Hepatocyte (in vitro differentiated cells): ENCODE results near the gene MAGT1. TPM values are rescaled to one million over a fixed set of nuclear protein-coding genes. Genes with fewer than 3 reads are reported as not detected.
"Not testable (repeated sequence)": the region's sequence is repeated elsewhere in the genome, so short reads cannot be mapped to it uniquely, and the experiment has no call there.

ENCODE experiments used
- DNase-seq: peaks from one replicate; pipeline ENCODE4 v3.0.0-alpha.2; 2016; ENCODE audit warnings: low spot score
- H2AFZ ChIP-seq: fragments of 200-600 bp; sonication (generic); 2 replicates; pipeline ENCODE4 v1.6.0; 2016; ENCODE audit warnings: antibody characterized with exemption, mild to moderate bottlenecking
- H3K27ac ChIP-seq: fragments of 200-600 bp; sonication (generic); 2 replicates; pipeline ENCODE4 v1.5.1; 2016; ENCODE audit warnings: mild to moderate bottlenecking
- H3K27me3 ChIP-seq: fragments of 200-600 bp; sonication (generic); 2 replicates; pipeline ENCODE4 v1.6.1; 2016
- H3K36me3 ChIP-seq: fragments of 200-600 bp; sonication (generic); replicated peaks from 2 replicates; pipeline ENCODE4 v1.5.1; 2016; ENCODE audit warnings: low read depth; ENCODE audit not compliant: insufficient read depth
- H3K4me1 ChIP-seq: fragments of 200-600 bp; sonication (generic); 2 replicates; pipeline ENCODE4 v1.5.1; 2016; ENCODE audit warnings: mild to moderate bottlenecking, moderate library complexity; ENCODE audit not compliant: insufficient read depth
- H3K4me2 ChIP-seq: fragments of 200-600 bp; sonication (generic); 2 replicates; pipeline ENCODE4 v1.6.0; 2016
- H3K4me3 ChIP-seq: fragments of 200-600 bp; sonication (generic); 2 replicates; pipeline ENCODE4 v1.5.1; 2016; ENCODE audit warnings: mild to moderate bottlenecking
- H3K79me2 ChIP-seq: fragments of 200-600 bp; sonication (generic); 2 replicates; pipeline ENCODE4 v1.6.0; 2017; ENCODE audit warnings: mild to moderate bottlenecking
- H3K9me2 ChIP-seq: fragments of 200-600 bp; sonication (generic); replicated peaks from 2 replicates; pipeline ENCODE4 v1.6.0; 2017; ENCODE audit warnings: mild to moderate bottlenecking; ENCODE audit not compliant: insufficient read depth
- H3K9me3 ChIP-seq: fragments of 200-600 bp; sonication (generic); 2 replicates; pipeline ENCODE4 v1.5.1; 2016; ENCODE audit warnings: low read depth, mild to moderate bottlenecking
- H4K20me1 ChIP-seq: fragments of 200-600 bp; sonication (generic); 2 replicates; pipeline ENCODE4 v1.6.0; 2016; ENCODE audit warnings: mild to moderate bottlenecking; ENCODE audit not compliant: insufficient read depth, poor library complexity, severe bottlenecking
- CTCF ChIP-seq: fragments of 200-600 bp; sonication (generic); IDR thresholded peaks from 2 replicates; pipeline ENCODE4 v1.5.1; 2016; ENCODE audit warnings: antibody characterized with exemption, mild to moderate bottlenecking; ENCODE audit not compliant: poor library complexity
- EZH2 ChIP-seq: fragments of 200-600 bp; sonication (generic); IDR thresholded peaks from 2 replicates; pipeline ENCODE4 v1.6.1; 2016; ENCODE audit warnings: antibody characterized with exemption, mild to moderate bottlenecking, borderline replicate concordance
- EZH2phosphoT487 ChIP-seq: fragments of 200-600 bp; sonication (generic); IDR thresholded peaks from one replicate; pipeline ENCODE4 v1.6.1; 2018; ENCODE audit warnings: antibody characterized with exemption, mild to moderate bottlenecking, low read depth, moderate library complexity; ENCODE audit not compliant: unreplicated experiment, severe bottlenecking
- WGBS: methylation state at CpG from one replicate; pipeline ENCODE4 v1.1.6; 2016; ENCODE audit warnings: low lambda C conversion rate; ENCODE audit errors: missing lambda C conversion rate; 5-methylcytosine and 5-hydroxymethylcytosine counted together
- polyA plus RNA-seq: library from polyadenylated mRNA; unstranded; fragments of >200 nt; fragmentation: Nextera tagmentation; extraction: Ambion mirVana; gene quantifications from 2 replicates; pipeline ENCODE4 v1.2.1, GENCODE V29; 2016
- total RNA-seq: library from RNA; depleted of rRNA; stranded (reverse); fragments of >200 nt; gene quantifications from 2 replicates; pipeline ENCODE4 v1.2.3, GENCODE V29; 2014

The MAGT1 gene
- total RNA-seq = 82.3 and 88.4 TPM in 2 replicates
- polyA plus RNA-seq = 32.6 and 35.0 TPM in 2 replicates

DNA sequence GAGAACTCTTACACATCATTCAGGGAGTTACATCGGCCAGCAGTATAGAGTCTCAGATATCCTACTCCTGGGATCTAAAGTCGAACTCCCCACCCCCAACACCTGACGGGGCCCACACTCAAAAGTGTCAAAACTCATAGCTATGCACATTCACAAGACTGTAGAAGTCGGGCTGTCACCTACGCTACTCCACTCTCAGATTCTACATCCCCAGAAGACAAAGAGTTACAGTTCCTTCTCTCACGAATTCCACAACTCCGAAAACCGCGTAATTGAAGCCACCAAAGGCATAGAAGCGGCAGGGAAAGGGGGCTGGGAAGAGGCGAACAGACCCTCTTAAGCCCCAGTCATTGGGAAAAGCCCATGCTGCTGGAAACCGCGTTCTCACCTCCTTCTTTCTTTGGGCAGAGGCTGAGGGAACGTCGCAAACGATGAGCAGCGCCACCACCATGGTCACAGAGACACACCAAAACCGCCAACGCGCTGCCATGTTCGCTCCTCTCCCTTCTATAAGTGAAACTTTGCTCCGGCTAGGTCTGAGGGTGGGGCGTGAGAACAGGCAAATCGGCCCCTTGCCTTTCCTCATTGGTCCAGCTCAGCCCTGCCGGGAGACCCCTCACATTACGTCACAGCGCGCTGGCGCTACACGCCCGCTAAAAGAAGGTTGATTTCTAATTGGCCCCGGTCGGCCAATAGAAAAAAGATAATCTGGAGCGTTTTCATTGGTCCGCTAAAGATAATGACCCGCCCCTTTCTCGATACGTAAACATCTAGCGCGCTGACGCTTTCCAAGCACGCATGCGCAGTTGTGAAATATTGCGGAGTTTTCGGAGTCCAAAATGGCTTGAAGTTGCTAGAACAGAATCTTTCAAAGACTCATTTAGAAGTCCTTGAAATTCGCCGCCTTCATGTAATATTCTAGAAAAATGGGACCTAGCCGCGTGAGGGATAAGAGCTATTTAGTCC, at the start of gene MAGT1:
Gene MAGT1 (minus strand): TSS at position 515 of the 966 bp plus-strand sequence. CDS start 25 bp downstream, at position 490.
- peak within 1 kb of the TSS; percentile 50 for H3K4me3 ChIP-seq
- H3K36me3 ChIP-seq = no peaks in the 10 kb centered on the region
- H4K20me1 ChIP-seq = no peaks in the 10 kb centered on the region
- H3K9me2 ChIP-seq = no peaks in the 10 kb centered on the region
- WGBS = 46% methylated on average over 49 of the region's 49 CpGs
- no peaks in the 10 kb centered on the region for H3K4me1 ChIP-seq
- TF ChIP-seq EZH2 (no peak), CTCF (no peak), EZH2phosphoT487 (no peak)
- peak within 1 kb of the TSS; percentile 95 for H3K27ac ChIP-seq
- DNase-seq = peak; percentile 95
- H3K79me2 ChIP-seq = peaks cover 47% of the 10 kb centered on the region
- peak within 1 kb of the TSS; percentile 72 for H3K4me2 ChIP-seq
- H3K9me3 ChIP-seq = no peaks in the 10 kb centered on the region
- H3K27me3 ChIP-seq = no peaks in the 10 kb centered on the region
- H2AFZ ChIP-seq = peak within 1 kb of the TSS; percentile 67

GRCh38 chrX:77945031-77945430, 49.8 kb upstream of the MAGT1 start:
- not testable (repeated sequence) for H2AFZ ChIP-seq, H3K4me3 ChIP-seq, H3K27me3 ChIP-seq, H4K20me1 ChIP-seq, DNase-seq, H3K4me1 ChIP-seq, H3K9me3 ChIP-seq, H3K27ac ChIP-seq, H3K36me3 ChIP-seq, H3K4me2 ChIP-seq, H3K79me2 ChIP-seq, H3K9me2 ChIP-seq
- 91% methylated on average over 6 of the region's 6 CpGs for WGBS

DNA sequence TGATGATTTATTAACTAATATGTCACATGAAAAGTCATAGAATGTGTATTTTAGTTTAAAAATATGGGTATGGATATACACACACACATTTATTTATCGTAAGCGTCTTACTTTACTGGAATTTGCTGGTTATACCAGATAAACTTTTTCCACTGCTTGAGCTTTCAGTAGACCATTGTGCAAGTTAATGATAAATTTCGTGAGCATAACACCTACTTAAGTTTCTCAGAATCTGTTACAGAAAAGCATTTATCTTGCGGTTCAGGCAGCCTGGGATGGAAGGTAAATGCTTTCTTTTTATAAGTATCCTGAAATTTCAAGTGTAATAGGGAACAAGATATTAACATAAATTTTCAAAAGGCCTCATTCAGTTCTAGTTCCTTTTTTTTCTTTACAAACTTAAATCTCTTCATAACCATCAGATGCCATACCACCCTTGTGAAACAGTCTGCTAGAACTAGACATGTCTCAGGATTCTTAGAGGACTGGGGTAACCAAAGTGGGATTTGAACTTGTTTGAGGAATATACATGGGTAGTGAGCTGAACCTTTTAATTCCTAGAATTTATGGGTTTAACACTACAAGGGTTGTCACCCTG, 42.9 kb upstream of the MAGT1 start:
- Histone ChIP-seq H3K36me3 (no peaks in the 10 kb centered on the region), H3K27ac (no peak overlapping the region), H3K4me1 (no peaks in the 10 kb centered on the region), H2AFZ (no peak overlapping the region), H3K9me2 (no peaks in the 10 kb centered on the region), H3K27me3 (no peaks in the 10 kb centered on the region), H3K79me2 (no peaks in the 10 kb centered on the region), H3K9me3 (no peaks in the 10 kb centered on the region), H3K4me3 (no peak overlapping the region), H3K4me2 (no peak overlapping the region), H4K20me1 (no peaks in the 10 kb centered on the region)
- WGBS = 73% methylated on average over 4 of the region's 4 CpGs
- no peak for DNase-seq
- TF ChIP-seq EZH2 (no peak), CTCF (no peak)

DNA sequence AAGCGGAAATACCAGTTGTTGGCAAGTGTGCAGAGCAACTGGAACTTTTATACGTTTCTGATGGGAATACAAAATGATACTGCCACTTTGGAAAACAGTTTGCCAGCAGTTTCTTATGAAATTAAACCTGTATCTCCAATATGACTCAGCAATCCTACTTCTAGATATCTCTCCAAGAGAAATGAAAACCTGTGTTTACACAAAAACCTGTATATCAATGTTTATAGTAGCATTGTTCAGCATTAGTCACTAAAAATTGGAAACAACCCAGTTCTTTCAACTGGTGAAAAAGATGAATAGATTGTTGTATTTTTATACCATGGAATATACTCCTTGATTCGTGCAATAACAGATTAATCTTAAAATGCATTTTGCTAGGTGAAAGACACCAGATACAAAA, 42.1 kb upstream of the MAGT1 start:
- H3K27ac ChIP-seq = no peak overlapping the region
- H3K9me2 ChIP-seq = no peaks in the 10 kb centered on the region
- H3K9me3 ChIP-seq = no peaks in the 10 kb centered on the region
- no peaks in the 10 kb centered on the region for H3K4me1 ChIP-seq
- no peak overlapping the region for H3K4me3 ChIP-seq
- no peaks in the 10 kb centered on the region for H3K36me3 ChIP-seq
- TF ChIP-seq EZH2 (no peak), EZH2phosphoT487 (no peak), CTCF (no peak)
- H3K79me2 ChIP-seq = no peaks in the 10 kb centered on the region
- no peak for DNase-seq
- H3K27me3 ChIP-seq = no peaks in the 10 kb centered on the region
- no peak overlapping the region for H3K4me2 ChIP-seq
- no peaks in the 10 kb centered on the region for H4K20me1 ChIP-seq
- no peak overlapping the region for H2AFZ ChIP-seq
- WGBS = 60% methylated on average over 3 of the region's 3 CpGs
